SHP77 (cell line): ENCODE measurements around the gene CBFA2T3.

Experiments
- DNase-seq, 2 experiments: peaks; one replicate each; lab custom pipeline; 2025; lab: John Stamatoyannopoulos, UW

CBFA2T3 gene

DNA sequence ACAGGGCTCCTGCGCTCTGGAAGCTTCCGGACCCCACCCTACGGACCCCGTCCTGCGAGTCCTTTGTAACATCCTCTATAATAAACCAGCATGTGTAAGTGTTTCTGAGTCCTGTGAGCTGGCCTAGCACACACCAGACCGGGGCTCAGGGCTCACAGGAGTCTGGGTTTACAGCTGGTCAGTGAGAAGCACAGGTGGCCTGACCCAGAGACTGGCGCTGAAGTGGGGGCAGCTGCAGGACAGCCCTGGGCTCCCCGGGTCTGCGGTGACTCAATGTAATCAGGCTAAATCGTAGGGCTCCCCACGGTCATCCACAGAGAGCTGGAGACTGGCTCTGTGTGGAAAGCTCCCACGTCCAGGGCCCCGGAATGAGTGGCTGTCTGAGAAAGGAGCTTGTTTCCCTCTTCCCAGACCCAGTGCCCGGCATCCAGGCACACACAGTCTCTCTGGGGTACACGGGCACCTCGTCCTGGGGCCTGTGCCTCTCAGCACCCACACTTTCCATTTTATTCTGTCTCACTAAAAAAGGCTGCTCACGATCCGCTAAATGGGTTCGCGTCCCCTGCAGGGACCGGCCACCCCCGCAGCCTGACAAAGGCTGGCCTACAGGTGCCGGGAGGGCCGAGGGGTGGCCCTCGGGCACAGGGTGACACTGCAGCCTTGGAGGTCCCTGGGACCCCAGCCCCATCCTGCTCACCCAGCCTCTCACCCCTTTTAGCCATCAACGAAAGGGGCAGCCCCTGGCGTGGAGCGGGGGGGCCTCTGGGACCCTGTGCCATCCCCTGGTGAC, 18.9 kb upstream of the CBFA2T3 start:
- no peak for DNase-seq

DNA sequence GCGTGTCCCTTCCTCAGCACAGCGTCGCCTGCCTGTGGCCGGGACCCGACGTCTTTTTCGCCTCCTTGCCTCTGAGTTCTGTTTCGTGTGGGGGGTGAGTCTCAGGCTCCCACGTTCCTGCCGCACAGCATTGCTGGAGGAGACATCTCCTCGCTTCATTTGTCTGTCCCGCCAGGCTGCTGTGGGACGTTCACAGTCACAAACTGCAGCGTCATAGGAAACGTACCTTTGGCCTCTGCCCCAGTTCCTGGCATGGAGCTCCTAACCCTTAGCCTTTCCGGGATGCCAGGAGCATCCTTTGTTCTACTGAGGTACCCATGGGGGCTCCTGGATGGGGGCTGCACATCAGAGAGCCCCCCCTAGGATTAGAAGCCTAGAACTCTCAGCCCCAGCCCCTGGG, 18.2 kb upstream of the CBFA2T3 start:
- DNase-seq = no peak

DNA sequence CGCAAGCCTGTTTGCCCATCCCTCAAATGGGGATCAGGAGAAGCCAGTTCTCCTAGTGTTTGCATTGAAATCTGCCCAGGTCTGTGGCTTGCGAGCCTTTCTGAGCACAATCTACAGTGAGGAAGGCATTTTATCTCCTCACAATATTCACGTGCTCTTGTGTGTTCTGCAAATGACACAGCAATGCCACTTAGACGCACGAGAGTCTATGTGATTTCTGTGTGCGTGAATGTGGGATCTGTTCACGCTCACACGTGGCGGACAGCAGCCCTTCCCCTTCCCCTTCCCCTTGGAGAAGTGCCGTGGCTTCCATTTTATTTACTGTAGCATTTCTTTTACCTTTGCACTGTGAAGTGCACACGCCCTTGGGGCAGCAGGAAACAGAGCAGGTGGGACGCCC, 17.7 kb upstream of the CBFA2T3 start:
- DNase-seq = no peak

DNA sequence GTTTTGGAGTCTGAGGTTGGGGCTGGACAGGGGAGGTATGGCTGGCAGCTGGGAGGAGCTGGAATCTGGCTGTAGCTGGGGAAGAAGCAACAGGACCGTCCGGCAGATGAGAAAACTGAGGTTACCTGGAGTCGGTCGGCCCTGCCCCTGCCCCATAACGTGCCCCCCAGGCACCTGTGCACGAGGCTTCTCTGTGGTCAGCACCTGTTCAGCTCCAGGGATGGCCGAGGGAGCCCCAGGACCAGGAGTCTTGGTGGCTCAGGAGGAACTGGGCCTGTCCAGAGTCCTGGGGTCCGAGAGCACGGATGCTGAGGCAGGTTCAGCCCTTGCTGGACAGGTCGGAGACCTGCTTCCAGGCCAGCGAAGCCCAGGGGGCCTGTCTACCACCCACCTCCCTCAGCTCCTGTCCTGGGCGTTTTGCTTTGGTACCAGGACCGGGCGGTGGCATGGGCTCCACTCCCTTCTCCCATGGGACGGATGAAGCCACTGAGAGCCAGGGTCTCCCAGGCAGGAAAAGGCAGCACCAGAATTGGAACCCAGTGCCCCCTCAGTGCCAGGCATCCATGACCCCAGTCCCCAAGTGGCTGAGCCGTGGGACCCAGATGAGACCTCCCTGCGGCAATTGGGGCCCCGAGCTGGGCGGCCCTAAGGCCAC, 17.1 kb upstream of the CBFA2T3 start:
- no peak for DNase-seq

DNA sequence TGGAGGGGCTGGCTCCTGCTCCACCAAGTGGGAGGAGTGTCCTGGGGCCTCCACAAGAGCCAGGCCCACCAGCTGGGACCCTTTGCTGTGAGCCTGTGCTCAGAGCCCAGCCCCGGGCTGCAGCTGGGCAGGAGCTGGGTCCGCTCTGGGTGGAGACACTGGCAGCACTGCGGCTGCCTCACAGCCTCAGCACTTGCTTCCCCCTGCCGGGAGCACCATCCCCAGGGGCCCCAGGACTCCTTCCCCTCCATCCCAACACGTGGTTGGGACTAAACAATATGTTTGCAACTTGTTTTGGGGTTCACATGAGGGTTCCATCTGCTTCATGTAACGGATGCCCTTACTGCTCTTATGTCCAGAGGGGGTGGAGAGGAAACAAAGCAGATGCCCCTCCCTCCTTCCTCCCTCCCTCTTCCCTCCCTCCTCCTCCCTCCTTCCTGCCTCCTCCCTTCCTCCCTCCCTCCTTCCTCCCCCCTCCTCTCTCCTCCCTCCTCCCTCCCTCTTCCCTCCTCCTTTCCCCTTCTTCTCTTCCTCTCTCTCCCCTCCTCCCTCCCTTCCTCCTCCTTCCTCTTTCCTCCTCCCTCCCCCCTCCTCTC, 16.3 kb upstream of the CBFA2T3 start:
- no peak for DNase-seq

DNA sequence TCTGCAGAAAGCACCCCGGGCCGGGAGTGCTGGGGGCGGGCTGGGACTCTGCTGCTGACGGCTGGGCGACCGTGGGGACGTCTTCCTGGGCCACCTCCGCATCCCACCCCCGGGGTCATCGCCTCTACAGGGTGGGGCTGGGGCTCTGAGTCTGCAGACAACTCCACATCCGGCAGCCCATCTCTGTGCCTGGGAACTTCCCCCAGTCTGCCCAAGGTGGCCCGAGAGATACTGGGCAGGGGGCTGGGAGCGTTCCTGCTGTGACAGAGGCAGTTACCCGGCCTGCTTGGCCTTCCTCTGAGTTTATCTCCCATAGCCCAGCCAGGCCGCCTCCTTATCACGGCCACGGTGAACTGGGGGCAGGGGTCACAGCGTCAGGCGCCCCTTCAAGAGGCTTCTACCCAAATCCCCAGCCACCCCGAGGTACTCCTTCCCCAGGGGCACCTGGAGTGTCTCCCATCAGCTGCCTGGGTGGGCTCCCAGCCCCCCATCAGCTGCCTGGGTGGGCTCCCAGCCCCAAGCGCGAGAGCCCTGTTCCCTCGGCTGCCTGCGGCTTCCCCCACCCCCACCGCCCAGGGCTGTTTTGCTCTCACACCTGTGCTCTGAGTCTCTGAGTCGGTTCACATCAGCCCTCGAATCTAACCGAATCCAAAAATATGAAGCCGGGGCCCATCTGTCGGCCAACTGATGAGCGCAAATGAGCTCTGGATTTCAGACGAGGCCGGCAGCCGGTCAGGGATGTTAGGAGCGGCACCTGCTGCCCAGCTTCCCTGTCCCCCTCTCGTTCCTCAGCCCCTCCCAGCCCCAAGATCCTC, 15.6 kb upstream of the CBFA2T3 start:
- DNase-seq = no peak

DNA sequence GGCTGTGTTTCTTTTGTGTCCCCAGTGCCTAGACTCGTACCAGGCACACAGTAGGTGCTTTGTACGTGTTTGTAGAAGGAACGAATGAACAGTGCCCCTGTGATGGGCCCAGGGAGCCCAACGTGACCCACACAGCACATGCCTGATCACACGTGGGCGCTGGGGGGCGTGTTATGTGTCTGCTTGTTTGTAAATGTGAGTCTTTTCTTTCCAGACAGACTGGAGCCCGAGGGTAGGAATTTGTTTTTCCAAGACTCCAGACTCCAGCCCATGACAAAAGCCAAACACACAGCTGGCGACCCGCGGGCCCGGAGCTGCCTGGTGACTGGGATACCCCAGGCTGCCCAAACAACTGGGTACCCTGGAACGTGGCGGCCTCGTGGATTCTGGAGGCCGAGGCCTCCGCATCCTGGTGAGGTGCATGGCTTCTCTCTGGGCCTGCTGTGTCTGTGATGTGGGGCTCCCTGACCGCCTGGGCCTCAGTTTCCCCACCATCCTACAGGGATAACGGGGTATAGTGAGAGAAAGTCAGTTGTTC, 14.9 kb upstream of the CBFA2T3 start:
- DNase-seq = no peak

DNA sequence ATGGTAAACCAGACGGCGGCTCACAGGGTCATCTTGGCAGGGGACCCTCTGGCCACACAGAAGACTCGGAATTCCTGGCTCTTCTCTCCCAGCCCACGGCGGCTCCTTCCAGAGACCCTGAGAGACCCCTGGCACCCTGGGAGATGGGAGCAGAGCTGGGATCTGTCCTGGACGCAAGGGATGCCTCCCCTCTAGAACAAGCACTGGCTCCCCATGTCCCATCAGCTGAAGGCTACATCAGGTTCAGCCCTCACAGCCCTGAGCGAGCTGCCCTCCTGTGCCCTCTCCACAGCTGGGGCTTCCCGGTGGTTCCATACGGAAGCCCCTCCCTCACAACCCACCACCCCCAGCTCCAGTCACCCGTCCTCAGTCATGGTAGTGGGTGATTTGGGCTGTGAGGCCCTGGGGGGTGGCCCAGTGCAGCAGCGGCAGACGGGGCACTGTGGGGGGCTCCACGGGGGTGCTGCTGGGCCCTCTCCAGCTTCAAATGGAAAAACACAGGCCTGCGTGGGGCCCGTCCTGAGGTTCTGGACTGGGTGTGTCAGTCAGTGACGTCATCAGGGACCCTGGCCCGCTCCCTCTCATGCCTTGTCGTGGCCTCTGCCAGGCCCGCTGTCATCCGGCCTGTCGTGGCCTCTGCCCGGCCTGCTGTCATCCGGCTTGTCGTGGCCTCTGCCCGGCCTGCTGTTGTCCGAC, 13.0 kb upstream of the CBFA2T3 start:
- no peak for DNase-seq

DNA sequence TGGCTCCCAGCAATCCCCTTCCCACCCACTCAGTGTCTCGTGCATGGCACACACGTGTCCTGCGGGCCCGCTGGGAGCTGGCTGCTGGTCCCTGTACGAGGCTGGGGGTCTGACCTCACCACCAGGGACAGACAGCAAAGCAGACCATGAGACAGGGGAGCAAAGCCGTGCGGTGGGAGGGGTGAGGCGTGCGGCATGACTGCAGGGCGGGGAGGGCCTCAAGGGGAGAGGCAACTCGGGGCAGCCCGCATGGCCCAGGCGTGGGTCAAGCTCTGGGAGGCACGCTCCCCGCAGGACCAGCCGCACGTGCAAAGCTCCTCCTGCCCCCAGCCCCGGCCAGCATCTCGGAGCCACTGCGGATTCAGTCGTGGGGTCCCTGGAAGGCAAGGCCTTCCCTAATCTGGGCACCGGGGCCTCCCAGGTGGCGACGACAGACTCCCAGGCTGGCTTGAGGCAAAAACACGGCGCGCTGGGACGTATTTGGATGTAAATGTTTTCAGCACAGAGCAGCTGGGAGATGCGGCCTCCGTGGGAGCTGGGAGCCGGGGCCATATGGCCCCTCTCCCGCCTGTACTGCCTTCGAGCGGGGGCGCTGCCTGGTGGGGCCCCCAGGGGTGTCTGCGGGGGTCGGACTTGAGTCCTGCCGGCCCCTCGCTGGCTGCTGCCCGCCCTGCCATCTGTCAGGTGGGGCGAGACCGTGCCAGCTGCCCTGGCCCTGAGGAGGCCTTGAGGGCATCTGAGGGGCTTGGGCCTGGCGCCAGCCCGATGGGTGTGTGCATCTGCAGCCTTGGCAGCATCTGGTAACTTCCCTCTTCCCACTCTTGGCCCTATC, 12.2 kb upstream of the CBFA2T3 start:
- no peak for DNase-seq

DNA sequence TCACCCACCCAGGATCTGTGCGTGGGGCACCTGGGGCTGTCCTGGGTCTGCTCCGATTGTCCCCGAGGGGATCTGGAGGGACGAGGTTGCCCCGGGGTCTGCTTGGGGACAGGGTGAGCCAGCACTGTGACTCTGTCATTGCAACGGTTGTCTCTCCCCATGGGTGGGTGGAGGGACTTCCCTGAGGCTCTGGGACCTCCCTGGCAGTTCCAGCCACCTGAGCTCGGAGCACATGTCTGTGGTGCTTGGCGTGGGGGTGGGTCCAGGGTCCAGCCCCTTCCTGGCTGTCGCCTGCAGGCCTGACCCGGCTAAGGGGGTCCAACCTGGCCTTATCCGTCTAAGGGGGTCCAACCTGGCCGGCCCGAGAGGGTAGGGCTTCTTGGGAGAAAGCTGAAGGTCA, 8.5 kb upstream of the CBFA2T3 start:
- DNase-seq = no peak

DNA sequence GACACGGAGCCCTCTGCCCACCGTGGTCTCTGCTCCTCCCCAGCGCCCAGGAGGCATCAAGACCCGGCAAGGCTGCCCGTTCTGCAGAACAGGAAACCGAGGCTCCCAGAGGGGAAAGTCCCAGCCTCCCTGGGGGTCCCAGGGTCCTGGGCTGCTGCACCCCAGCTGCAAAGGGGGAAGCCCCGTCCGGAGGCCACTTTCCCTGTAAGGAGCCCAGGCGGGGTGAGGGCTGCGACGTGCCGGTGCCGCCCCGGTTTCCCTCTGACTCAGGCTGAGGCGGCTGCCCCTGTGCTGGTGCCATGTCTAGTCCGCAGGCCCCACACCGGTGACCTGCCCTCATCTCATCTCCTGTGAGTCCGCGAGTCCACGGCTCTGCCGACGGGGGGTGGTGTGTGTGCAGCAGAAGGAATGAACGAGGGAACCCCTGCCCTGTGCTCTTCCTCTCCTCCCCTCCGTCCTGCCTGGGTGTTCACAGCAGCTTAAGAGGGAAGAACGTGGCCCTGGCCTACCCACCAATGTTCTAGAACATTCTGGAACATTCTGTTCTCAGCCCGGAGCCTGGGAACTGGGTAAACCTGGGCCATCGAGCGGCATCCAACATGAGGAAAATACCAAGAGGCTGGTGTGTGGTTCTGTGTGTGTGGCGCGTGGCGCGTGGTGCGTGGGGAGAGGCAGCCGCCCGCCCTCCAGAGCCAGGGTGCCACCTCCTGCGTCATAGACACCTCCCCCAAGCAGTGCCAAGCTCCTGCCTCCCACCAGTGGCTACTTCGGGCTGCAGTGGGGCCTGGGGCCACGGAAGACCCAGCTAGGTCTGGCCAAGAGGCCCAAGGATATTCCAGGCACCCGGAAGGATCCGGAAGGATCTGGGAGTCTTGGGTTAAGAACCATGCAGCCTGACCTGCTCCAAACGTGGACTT, 7.0 kb upstream of the CBFA2T3 start:
- no peak for DNase-seq

DNA sequence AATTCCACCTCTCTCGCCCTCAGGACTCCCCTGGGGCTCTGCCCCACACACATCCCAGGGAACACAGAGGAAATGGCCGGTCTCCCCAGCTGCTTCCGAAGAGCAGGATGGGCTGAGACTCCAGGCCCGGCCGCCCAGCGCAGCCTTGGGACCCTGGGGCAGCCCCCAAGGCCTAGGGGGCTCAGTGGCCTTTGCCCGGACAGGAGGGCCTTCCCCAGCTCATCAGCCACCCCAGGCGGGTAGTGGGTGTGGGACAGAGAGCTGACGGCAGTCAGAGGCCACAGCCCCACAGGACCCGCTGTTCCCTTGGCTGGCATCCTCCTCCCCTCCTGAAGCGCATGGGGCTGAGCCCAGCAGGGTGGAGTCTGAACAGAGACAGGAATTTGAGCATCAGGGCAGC, 6.2 kb upstream of the CBFA2T3 start:
- no peak for DNase-seq

DNA sequence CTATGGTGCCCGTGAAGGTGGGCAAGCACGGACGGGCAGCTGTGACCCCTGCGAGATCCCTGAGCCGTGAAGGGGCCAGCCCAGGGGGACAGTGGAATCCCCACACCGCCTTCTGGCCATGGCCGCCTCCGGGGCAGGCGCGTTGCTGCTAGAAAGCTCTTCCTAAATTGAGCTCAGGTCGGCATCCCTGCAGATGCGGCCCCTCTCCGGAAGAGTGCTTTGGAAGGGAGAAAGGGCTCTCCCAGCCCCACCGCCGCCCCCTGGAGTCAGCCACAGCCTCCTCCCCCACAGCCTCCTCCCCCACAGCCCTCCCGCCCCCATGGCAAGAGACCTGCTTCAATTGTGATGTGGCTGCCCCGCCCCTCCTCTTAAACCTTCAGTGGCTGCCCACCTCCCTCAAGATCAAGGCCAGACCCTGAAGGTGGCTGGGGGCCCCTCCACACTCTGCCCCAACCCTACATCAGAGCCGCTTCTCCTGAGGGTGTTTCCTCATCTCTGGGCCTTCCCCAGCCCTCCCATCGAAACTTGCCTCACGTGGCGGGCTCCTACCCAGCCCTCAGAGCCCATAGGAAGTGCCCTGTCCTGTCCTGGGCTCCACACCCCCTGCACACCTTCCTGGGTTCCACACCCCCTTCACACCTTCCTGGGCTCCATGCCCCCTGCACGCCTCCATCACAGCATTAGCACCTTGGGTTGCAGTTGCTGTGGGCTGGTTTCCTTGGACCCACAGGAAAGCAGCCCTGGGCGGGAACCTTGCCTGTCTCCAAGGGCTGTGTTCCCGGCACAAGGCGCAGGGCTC, 5.5 kb upstream of the CBFA2T3 start:
- no peak for DNase-seq

DNA sequence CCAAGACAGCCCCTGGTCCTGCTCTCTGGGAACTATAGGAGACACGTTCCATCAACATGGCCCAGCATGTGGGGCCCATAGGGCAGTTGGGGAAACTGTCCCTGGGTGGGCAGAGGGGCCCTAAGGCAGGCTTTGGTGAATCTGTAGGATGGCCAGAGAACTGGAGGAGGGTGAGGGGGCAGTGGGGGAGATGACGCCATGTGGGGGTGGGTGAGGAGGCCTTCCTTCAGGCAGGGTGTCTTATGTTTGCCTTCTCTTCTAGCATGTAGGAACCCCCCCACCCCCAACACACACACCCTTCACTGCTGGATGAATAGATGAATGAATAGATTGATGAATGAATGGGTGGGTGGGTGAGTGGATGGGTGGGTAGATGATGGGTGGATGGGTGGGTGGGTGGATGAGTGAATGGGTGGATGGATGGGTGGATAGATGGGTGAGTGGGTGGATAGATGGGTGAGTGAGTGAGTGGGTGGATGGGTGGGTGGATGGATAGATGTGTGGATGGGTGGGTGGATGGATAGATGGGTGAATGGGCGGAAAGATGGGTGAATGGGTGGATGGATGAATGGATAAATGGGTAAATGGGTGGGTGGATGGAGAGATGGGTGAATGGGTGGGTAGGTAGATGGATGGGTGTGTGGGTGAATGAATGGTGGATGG, 2.5 kb upstream of the CBFA2T3 start:
- no peak for DNase-seq

DNA sequence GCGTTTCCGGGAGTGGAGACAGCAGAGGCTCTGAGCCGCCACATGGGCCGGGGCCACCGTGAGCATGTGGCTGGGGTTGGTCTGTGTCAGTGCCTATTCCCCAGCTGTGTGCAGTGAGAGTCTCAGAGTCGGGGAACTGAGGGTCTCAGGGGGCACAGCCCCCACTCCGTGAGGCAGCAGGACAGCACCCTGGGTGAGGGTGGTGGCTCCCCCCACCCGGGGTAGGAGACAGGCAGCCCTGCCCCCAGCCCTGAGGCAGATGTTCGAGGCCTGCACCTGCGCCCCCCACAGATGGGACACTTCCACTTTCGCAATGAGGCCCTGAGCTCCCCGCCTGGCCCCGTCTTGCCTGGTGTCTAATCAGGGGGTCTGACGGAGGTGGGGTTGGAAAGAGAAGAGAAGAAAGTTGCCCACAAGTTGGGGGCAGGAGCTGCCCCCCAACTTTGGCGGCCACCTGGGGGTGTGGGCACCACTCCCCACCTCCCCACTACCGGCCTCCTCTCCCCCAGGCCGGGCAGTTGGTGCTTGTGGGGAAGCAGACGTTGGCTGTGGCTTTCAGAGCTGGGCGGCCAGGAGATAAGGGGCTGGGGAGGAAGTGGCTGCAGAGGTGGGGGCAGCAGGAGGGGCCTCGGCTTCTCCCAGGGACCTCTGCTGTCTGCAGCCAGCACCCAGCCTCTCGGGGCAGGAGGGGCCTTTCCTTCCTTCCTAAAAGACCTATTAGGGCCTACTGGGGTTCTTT, 1.8 kb upstream of the CBFA2T3 start:
- DNase-seq = no peak

DNA sequence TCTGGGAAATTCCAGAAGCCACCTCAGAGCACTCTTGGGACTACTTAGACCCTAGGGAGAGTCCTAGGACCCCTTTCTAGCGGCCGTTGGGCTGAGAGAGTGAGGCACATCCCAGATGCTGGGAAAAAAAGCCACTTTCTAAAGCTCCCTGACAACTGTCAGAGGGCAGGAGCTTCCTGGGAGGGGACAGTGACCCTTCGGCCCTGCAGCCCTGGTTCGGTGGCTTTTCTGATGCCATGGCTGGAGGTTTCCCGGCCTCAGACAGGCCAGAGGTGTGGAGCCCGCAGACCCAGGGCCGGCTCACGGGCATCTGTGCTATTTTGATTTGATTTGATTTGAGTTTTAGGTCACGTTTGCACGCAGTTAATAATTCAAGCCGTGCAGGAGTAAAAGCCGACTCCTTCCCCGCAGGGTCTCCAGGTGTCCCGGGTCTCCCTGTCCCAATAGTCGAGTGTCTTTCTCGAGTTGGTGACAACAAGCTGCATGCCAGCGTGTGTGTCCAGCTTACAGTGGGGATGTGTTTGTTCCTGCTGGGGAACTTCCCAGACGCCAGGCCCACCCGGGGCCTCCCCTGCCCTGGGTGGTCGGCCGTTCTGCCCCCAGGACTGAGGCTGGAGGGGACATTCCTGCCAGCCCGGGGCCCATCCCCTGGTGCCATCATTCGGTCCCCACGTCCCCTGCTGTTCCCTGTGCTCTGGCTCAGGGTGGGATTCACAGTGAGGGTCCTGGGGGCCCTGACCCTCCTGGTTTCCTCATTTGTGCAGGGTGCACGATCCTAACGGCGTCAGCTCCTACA, 1.0 kb upstream of the CBFA2T3 start:
- no peak for DNase-seq
